Right lobe of liver (tissue), 4 donors: ENCODE data around the gene DPRX.

Experiments
- POLR2A ChIP-seq: fragments of 450-650 bp; IDR thresholded peaks from one replicate; pipeline ENCODE4 v1.6.1; 2017; ENCODE audit warnings: antibody characterized with exemption, mild to moderate bottlenecking
- TF ChIP-seq, protein P1 (sequence below), 4 donors: fragments of 200-600 bp in 3 of 4; fragments of 450-650 bp in 1 of 4; IDR thresholded peaks; one replicate each; pipeline versions ENCODE4 v1.5.1 to v1.8.0; 2016 to 2022; ENCODE audit warnings: antibody characterized with exemption in 4 of 4, mild to moderate bottlenecking in 2 of 4
- donor health status: DM: no; HTN: no; CAD: no.
- donor health status: DM: no; HTN: no; CAD: no.
- donor health status: DM: no; HTN: yes; CAD: no.

GRCh38 chr19:53626486-53626885, 5.3 kb upstream of the DPRX start:
- TF ChIP-seq, protein P1, sequence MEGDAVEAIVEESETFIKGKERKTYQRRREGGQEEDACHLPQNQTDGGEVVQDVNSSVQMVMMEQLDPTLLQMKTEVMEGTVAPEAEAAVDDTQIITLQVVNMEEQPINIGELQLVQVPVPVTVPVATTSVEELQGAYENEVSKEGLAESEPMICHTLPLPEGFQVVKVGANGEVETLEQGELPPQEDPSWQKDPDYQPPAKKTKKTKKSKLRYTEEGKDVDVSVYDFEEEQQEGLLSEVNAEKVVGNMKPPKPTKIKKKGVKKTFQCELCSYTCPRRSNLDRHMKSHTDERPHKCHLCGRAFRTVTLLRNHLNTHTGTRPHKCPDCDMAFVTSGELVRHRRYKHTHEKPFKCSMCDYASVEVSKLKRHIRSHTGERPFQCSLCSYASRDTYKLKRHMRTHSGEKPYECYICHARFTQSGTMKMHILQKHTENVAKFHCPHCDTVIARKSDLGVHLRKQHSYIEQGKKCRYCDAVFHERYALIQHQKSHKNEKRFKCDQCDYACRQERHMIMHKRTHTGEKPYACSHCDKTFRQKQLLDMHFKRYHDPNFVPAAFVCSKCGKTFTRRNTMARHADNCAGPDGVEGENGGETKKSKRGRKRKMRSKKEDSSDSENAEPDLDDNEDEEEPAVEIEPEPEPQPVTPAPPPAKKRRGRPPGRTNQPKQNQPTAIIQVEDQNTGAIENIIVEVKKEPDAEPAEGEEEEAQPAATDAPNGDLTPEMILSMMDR (IDR thresholded peaks at IDR 0.05), result no peak
- TF ChIP-seq POLR2A, result no peak
